AG08396 (cell line): ENCODE measurements around the gene LZTS2.

ENCODE experiments used
- DNase-seq: peaks from one replicate; pipeline ENCODE4 v3.0.0; 2012; ENCODE audit warnings: low spot score, mixed read lengths

The LZTS2 gene

GRCh38 chr10:101052285-101052684, 52.7 kb downstream of the LZTS2 start:
- DNase-seq: peak; percentile 64

- DNase-seq: peak; percentile 47
Measured at GRCh38 chr10:101053516-101053915, 53.9 kb downstream of the LZTS2 start.

GRCh38 chr10:101054351-101054750, 54.7 kb downstream of the LZTS2 start:
- no peak for DNase-seq

- DNase-seq: no peak
Measured at GRCh38 chr10:101054876-101055275, 55.3 kb downstream of the LZTS2 start.

GRCh38 chr10:101055411-101055810, 55.8 kb downstream of the LZTS2 start:
- DNase-seq: no peak

GRCh38 chr10:101056365-101057151, 57.0 kb downstream of the LZTS2 start:
- no peak for DNase-seq
